ENCODE data around the gene LRCOL1.
"Not testable (repeated sequence)": the region's sequence is repeated elsewhere in the genome, so short reads cannot be mapped to it uniquely, and the experiment has no call there.

Gene LRCOL1

GRCh38 chr12:132606927-132607326 is 3.5 kb downstream of the LRCOL1 start:
- Histone ChIP-seq H3K9me3 (ENCODE audit: low read length) (no peaks in the 10 kb centered on the region), H3K4me1 (ENCODE audit: insufficient read depth, low read length) (peaks cover 39% of the 10 kb centered on the region), H3K27me3 (ENCODE audit: insufficient read depth, low read length) (no peaks in the 10 kb centered on the region), H3K36me3 (ENCODE audit: insufficient read depth, low read length) (no peaks in the 10 kb centered on the region), H3K4me3 (ENCODE audit: low read length) (no peak overlapping the region), H2AFZ (ENCODE audit: low read depth, low read length) (no peak overlapping the region)

GRCh38 chr12:132606466-132606865 is 3.9 kb downstream of the LRCOL1 start:
- Histone ChIP-seq H2AFZ (ENCODE audit: low read depth, low read length) (no peak overlapping the region), H3K9me3 (ENCODE audit: low read length) (no peaks in the 10 kb centered on the region), H3K27me3 (ENCODE audit: insufficient read depth, low read length) (no peaks in the 10 kb centered on the region), H3K4me3 (ENCODE audit: low read length) (no peak overlapping the region), H3K36me3 (ENCODE audit: insufficient read depth, low read length) (no peaks in the 10 kb centered on the region), H3K4me1 (ENCODE audit: insufficient read depth, low read length) (peaks cover 39% of the 10 kb centered on the region)

GRCh38 chr12:132605892-132606291 is 4.5 kb downstream of the LRCOL1 start:
- Histone ChIP-seq H3K4me3 (ENCODE audit: low read length) (no peak overlapping the region), H3K9me3 (ENCODE audit: low read length) (no peaks in the 10 kb centered on the region), H3K27me3 (ENCODE audit: insufficient read depth, low read length) (no peaks in the 10 kb centered on the region), H3K36me3 (ENCODE audit: insufficient read depth, low read length) (no peaks in the 10 kb centered on the region), H3K4me1 (ENCODE audit: insufficient read depth, low read length) (peaks cover 39% of the 10 kb centered on the region), H2AFZ (ENCODE audit: low read depth, low read length) (no peak overlapping the region)

- Histone ChIP-seq H2AFZ (ENCODE audit: low read depth, low read length) (no peak overlapping the region), H3K27me3 (ENCODE audit: insufficient read depth, low read length) (no peaks in the 10 kb centered on the region), H3K9me3 (ENCODE audit: low read length) (no peaks in the 10 kb centered on the region), H3K36me3 (ENCODE audit: insufficient read depth, low read length) (no peaks in the 10 kb centered on the region), H3K4me1 (ENCODE audit: insufficient read depth, low read length) (peaks cover 36% of the 10 kb centered on the region), H3K4me3 (ENCODE audit: low read length) (no peak overlapping the region)
Observed at GRCh38 chr12:132604668-132605441, 5.5 kb downstream of the LRCOL1 start.

- Histone ChIP-seq H2AFZ (ENCODE audit: low read depth, low read length) (no peak overlapping the region), H3K4me3 (ENCODE audit: low read length) (no peak overlapping the region), H3K9me3 (ENCODE audit: low read length) (no peaks in the 10 kb centered on the region), H3K27me3 (ENCODE audit: insufficient read depth, low read length) (no peaks in the 10 kb centered on the region), H3K36me3 (ENCODE audit: insufficient read depth, low read length) (no peaks in the 10 kb centered on the region), H3K4me1 (ENCODE audit: insufficient read depth, low read length) (peaks cover 36% of the 10 kb centered on the region)
Observed at GRCh38 chr12:132604151-132604618, 6.2 kb downstream of the LRCOL1 start.

GRCh38 chr12:132603240-132604150 is 6.9 kb downstream of the LRCOL1 start:
- Histone ChIP-seq H3K4me3 (ENCODE audit: low read length) (no peak overlapping the region), H3K27me3 (ENCODE audit: insufficient read depth, low read length) (no peaks in the 10 kb centered on the region), H3K36me3 (ENCODE audit: insufficient read depth, low read length) (no peaks in the 10 kb centered on the region), H3K4me1 (ENCODE audit: insufficient read depth, low read length) (peaks cover 29% of the 10 kb centered on the region), H3K9me3 (ENCODE audit: low read length) (no peaks in the 10 kb centered on the region), H2AFZ (ENCODE audit: low read depth, low read length) (no peak overlapping the region)

GRCh38 chr12:132602572-132603239 is 7.7 kb downstream of the LRCOL1 start:
- H3K4me3 ChIP-seq (ENCODE audit: low read length) = no peak overlapping the region
- peaks cover 22% of the 10 kb centered on the region for H3K4me1 ChIP-seq (ENCODE audit: insufficient read depth, low read length)
- H3K27me3 ChIP-seq (ENCODE audit: insufficient read depth, low read length) = no peaks in the 10 kb centered on the region
- H2AFZ ChIP-seq (ENCODE audit: low read depth, low read length) = no peak overlapping the region
- no peaks in the 10 kb centered on the region for H3K9me3 ChIP-seq (ENCODE audit: low read length)
- H3K36me3 ChIP-seq (ENCODE audit: insufficient read depth, low read length) = no peaks in the 10 kb centered on the region

- peaks cover 21% of the 10 kb centered on the region for H3K4me1 ChIP-seq (ENCODE audit: insufficient read depth, low read length)
- H3K27me3 ChIP-seq (ENCODE audit: insufficient read depth, low read length) = no peaks in the 10 kb centered on the region
- H3K36me3 ChIP-seq (ENCODE audit: insufficient read depth, low read length) = no peaks in the 10 kb centered on the region
- no peak overlapping the region for H2AFZ ChIP-seq (ENCODE audit: low read depth, low read length)
- H3K9me3 ChIP-seq (ENCODE audit: low read length) = no peaks in the 10 kb centered on the region
- no peak overlapping the region for H3K4me3 ChIP-seq (ENCODE audit: low read length)
Observed at GRCh38 chr12:132601171-132601883, 9.1 kb downstream of the LRCOL1 start.

GRCh38 chr12:132600048-132601032 is 10.0 kb downstream of the LRCOL1 start:
- H3K27me3 ChIP-seq (ENCODE audit: insufficient read depth, low read length) = no peaks in the 10 kb centered on the region
- no peaks in the 10 kb centered on the region for H3K36me3 ChIP-seq (ENCODE audit: insufficient read depth, low read length)
- no peaks in the 10 kb centered on the region for H3K9me3 ChIP-seq (ENCODE audit: low read length)
- H2AFZ ChIP-seq (ENCODE audit: low read depth, low read length) = no peak overlapping the region
- H3K4me1 ChIP-seq (ENCODE audit: insufficient read depth, low read length) = peaks cover 21% of the 10 kb centered on the region
- H3K4me3 ChIP-seq (ENCODE audit: low read length) = no peak overlapping the region

GRCh38 chr12:132599502-132599901 is 10.9 kb downstream of the LRCOL1 start:
- H2AFZ ChIP-seq (ENCODE audit: low read depth, low read length); H3K9me3 ChIP-seq (ENCODE audit: low read length); H3K36me3 ChIP-seq (ENCODE audit: insufficient read depth, low read length); H3K4me3 ChIP-seq (ENCODE audit: low read length); H3K27me3 ChIP-seq (ENCODE audit: insufficient read depth, low read length): not testable (repeated sequence)
- H3K4me1 ChIP-seq (ENCODE audit: insufficient read depth, low read length) = peaks cover 21% of the 10 kb centered on the region

- Histone ChIP-seq H3K36me3 (ENCODE audit: insufficient read depth, low read length) (no peaks in the 10 kb centered on the region), H3K9me3 (ENCODE audit: low read length) (no peaks in the 10 kb centered on the region), H2AFZ (ENCODE audit: low read depth, low read length) (no peak overlapping the region), H3K27me3 (ENCODE audit: insufficient read depth, low read length) (no peaks in the 10 kb centered on the region), H3K4me3 (ENCODE audit: low read length) (peak overlapping the region; percentile 51), H3K4me1 (ENCODE audit: insufficient read depth, low read length) (peaks cover 18% of the 10 kb centered on the region)
Observed at GRCh38 chr12:132597333-132598316, 12.8 kb downstream of the LRCOL1 start.

Data from neuron (in vitro differentiated cells).